ENCODE data around the gene FRAT2. TPM values are rescaled to one million over a fixed set of nuclear protein-coding genes. Genes with fewer than 3 reads are reported as not detected.

The FRAT2 gene, protein sequence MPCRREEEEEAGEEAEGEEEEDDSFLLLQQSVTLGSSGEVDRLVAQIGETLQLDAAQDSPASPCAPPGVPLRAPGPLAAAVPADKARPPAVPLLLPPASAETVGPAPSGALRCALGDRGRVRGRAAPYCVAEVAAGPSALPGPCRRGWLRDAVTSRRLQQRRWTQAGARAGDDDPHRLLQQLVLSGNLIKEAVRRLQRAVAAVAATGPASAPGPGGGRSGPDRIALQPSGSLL
- 7.9 TPM for polyA plus RNA-seq (2012; ENCODE audit: insufficient read depth, insufficient read length)

DNA sequence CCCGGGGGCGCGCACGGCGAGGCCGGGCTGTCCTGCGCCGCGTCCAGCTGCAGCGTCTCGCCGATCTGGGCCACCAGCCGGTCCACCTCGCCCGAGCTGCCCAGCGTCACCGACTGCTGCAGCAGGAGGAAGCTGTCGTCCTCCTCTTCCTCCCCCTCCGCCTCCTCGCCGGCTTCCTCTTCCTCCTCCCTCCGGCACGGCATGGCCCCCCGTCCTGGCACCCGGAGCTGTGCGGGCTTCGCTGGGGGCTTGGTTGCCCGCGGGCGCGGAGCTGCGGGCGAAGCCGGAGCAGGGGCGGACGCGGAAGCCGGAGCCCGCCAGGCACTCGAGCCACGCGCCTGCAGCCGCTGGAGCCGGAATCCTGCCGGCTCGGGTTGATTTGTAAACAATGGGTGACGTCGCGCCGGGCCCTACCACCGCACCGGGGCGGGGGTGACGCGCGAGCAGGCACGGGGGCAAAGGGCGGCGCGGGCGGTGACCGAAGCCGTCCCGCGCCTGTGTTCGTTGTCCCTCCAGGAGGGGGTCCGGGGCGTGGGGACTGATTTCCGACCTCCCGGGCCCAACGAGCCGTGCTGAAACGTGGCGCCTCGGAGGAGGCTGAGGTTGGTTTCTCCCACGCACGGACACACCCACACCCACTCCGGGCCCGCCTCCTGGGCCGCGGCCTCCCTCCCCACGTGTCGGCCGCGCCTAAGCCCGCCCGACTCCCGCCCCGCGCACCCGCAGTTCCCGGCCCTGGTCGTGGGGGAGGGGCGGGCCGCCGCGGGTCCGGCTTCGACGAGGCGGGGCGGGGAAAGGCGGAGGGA is at the start of gene FRAT2:
TSS of gene FRAT2 (minus strand) at position 360 of the 806 bp plus-strand sequence. CDS start at position 203, 157 bp downstream.
- peak within 1 kb of the TSS; percentile 63 for H3K4me3 ChIP-seq (ENCODE audit: low read length)
- peak; percentile 84 for DNase-seq (ENCODE audit: low read depth, low spot score)

GRCh38 chr10:97384156-97384555 is 49.6 kb upstream of the FRAT2 start:
- H3K4me3 ChIP-seq (ENCODE audit: low read length), result no peak overlapping the region
- DNase-seq (ENCODE audit: low read depth, low spot score), result no peak

DNA sequence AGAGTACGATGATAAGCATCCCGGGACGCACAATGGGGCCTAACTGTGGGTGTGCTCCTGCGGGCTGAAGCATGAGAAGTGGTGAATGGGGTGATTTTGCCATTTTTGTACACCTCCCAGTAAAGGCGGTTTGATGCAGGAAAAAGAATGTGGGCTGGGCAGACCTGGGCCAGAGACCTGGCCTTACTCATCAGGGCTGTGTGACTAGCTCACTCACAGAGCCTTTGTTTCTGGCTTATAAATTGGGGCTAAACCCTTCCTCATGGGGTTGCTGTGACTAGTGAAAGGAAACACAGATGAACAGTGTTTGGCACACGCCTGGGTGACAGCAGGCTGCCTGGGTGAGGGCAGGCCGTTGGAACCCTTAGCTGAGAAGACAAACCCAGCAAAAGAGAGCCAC is 48.6 kb upstream of the FRAT2 start:
- DNase-seq (ENCODE audit: low read depth, low spot score), result no peak
- H3K4me3 ChIP-seq (ENCODE audit: low read length), result no peak overlapping the region

GRCh38 chr10:97381626-97382025 is 47.1 kb upstream of the FRAT2 start:
- no peak for DNase-seq (ENCODE audit: low read depth, low spot score)

DNA sequence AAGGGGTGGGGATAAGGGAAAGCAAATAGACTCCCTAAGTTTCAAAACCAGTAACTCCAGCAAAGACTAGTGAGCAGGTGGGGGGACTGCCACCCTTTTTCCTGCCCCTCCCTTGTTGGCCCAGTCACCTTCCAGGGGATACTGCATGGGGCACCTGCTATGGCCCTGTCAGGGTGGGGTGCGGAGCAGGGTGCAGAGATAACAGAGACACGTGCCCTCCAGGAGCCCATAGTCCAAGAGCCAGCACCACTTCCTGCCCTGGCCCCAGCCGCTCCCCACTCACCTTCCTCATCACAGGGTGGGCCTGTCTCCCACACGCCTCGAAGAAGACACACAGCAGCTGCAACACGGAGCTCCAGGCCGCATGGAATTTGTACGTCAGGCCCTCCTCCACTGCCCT is 46.0 kb upstream of the FRAT2 start:
- no peak overlapping the region for H3K4me3 ChIP-seq (ENCODE audit: low read length)

More at GRCh38 chr10:97381626-97382025, 47.1 kb upstream of the FRAT2 start:
- no peak overlapping the region for H3K4me3 ChIP-seq (ENCODE audit: low read length)

GRCh38 chr10:97378933-97379921 is 44.7 kb upstream of the FRAT2 start:
- DNase-seq (ENCODE audit: low read depth, low spot score), result no peak
- H3K4me3 ChIP-seq (ENCODE audit: low read length), result no peak overlapping the region

More for the DNA sequence above, 46.0 kb upstream of the FRAT2 start:
- DNase-seq (ENCODE audit: low read depth, low spot score), result no peak

DNA sequence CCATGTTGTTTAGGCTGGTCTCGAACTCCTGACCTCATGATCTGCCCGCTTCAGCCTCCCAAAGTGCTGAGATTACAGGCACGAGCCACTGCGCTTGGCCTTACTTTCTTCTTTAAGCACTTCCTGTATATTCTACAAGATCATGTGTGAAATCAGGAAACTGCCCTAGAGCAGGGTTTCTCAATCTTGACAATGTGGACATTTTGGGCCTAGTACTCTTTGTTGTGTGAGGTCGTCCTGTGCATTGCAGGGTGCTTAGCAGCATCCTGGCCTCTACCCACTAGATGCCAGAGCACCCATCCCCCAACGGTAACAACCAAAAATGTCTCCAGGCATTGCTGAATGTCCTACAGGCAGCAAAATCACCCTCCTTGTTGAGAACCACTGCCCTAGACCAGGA is 41.9 kb upstream of the FRAT2 start:
- no peak overlapping the region for H3K4me3 ChIP-seq (ENCODE audit: low read length)
- no peak for DNase-seq (ENCODE audit: low read depth, low spot score)

DNA sequence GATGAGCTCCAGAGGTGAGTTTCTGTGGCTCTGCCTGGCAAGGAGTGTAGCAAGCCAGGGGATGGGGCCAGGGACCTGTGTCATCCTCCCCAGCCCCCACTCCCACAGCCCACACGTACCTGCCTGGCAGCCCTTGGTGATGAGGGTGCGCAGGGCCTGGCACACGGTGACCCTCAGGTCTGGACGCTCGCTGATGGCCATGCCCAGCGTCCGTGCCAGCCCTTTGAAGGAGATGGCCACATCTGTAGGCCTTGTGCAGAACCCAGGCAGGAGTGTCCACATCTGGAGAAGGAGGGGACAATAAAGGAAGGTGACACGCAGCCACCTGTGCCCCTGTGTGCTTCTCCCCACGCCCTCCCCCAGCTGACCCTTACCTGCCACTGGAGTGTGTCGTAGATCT is 38.9 kb upstream of the FRAT2 start:
- H3K4me3 ChIP-seq (ENCODE audit: low read length), result no peak overlapping the region
- no peak for DNase-seq (ENCODE audit: low read depth, low spot score)

- H3K4me3 ChIP-seq (ENCODE audit: low read length), result no peak overlapping the region
- no peak for DNase-seq (ENCODE audit: low read depth, low spot score)
Observed at GRCh38 chr10:97372233-97372875, 37.8 kb upstream of the FRAT2 start.

DNA sequence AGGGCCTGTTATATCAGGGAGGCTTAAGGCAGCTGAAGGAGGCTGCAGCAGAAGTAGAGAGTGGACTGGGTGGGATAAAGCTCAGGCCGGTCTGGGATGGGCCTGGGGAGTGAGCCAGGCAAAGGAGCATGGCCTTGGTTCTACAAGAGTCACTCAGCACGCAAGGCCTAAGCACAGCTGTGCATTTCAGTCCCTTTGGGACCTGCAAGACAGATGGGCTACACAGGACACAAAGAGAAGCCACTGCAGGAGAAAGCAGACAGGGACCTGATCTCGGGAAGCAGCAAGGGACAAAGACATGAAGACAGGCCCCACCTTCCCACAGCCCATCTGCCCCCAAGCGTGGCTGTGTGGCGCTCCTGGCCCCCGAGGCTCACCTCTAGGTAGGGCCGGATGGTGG is 37.2 kb upstream of the FRAT2 start:
- no peak overlapping the region for H3K4me3 ChIP-seq (ENCODE audit: low read length)
- no peak for DNase-seq (ENCODE audit: low read depth, low spot score)

GRCh38 chr10:97367126-97367649 is 32.7 kb upstream of the FRAT2 start:
- H3K4me3 ChIP-seq (ENCODE audit: low read length), result no peak overlapping the region
- no peak for DNase-seq (ENCODE audit: low read depth, low spot score)

- H3K4me3 ChIP-seq (ENCODE audit: low read length), result no peak overlapping the region
- no peak for DNase-seq (ENCODE audit: low read depth, low spot score)
Observed at GRCh38 chr10:97366572-97366971, 32.0 kb upstream of the FRAT2 start.

- H3K4me3 ChIP-seq (ENCODE audit: low read length), result no peak overlapping the region
- no peak for DNase-seq (ENCODE audit: low read depth, low spot score)
Observed at GRCh38 chr10:97365761-97366351, 31.3 kb upstream of the FRAT2 start.

DNA sequence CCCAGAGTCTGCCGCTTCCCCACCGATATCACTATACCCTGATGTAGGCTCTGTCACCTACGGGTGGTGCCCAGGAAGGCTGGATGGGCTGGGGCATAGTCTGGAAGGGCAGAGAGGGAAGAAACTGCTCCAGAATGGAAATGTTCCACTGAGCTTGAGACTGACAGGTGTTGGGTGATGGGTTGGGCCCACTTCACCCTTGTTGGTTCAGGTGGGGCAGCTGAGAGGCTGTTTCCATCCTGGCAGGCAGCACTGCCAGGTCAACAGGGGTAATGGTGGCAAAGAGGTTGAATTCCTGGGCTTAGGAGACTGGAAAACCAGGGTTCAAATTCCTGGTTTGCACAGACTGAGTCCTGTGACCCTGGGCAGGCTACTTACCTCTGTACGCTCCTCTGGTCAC is 28.5 kb upstream of the FRAT2 start:
- DNase-seq (ENCODE audit: low read depth, low spot score), result no peak

GRCh38 chr10:97362310-97363033 is 27.9 kb upstream of the FRAT2 start:
- no peak overlapping the region for H3K4me3 ChIP-seq (ENCODE audit: low read length)
- no peak for DNase-seq (ENCODE audit: low read depth, low spot score)

More for the DNA sequence above, 28.5 kb upstream of the FRAT2 start:
- H3K4me3 ChIP-seq (ENCODE audit: low read length), result no peak overlapping the region

DNA sequence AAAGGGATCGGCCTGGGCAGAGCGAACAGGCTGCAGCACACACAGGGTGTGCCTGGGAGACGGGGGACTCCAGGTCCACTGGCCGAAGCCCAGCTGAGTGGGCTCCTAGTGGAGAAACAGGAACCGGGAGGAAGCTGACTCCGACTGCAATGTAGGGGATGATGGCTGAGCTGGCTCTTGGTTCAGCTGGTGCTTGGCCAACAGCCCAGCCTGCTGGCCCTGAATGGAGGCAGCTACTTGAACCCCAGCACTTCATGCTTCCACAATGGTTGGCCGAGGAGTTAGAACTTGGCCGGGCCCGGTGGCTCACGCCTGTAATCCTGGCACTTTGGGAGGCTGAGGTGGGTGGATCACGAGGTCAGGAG is 27.0 kb upstream of the FRAT2 start:
- H3K4me3 ChIP-seq (ENCODE audit: low read length), result no peak overlapping the region
- no peak for DNase-seq (ENCODE audit: low read depth, low spot score)

- H3K4me3 ChIP-seq (ENCODE audit: low read length), result no peak overlapping the region
- no peak for DNase-seq (ENCODE audit: low read depth, low spot score)
Observed at GRCh38 chr10:97360705-97361536, 26.4 kb upstream of the FRAT2 start.
